ENCODE data around the gene PIGH.

Gene PIGH

GRCh38 chr14:67576216-67576955 is 23.7 kb downstream of the PIGH start:
- Histone ChIP-seq H3K27ac (ENCODE audit: low read depth, low read length) (no peak overlapping the region), H3K9me3 (ENCODE audit: control insufficient read depth in 1 of 2, low read length in 2 of 2) (no peaks in the 10 kb centered on the region), H3K27me3 (ENCODE audit: control insufficient read depth in 1 of 2, insufficient read depth in 2 of 2, low read length in 2 of 2) (no peaks in the 10 kb centered on the region), H3K9ac (ENCODE audit: low read depth in 1 of 2, low read length in 2 of 2) (no peak overlapping the region), H3K4me3 (ENCODE audit: low read depth in 1 of 2, low read length in 2 of 2) (no peak overlapping the region), H3K36me3 (ENCODE audit: control insufficient read depth in 1 of 2, insufficient read depth in 2 of 2, low read length in 2 of 2) (peaks cover 23 to 63% of the 10 kb centered on the region in 2 donors), H3K4me1 (ENCODE audit: control insufficient read depth in 1 of 2, insufficient read depth in 2 of 2, low read length in 2 of 2) (peaks cover 14 to 18% of the 10 kb centered on the region in 2 donors)

- peaks cover 23 to 63% of the 10 kb centered on the region in 2 donors for H3K36me3 ChIP-seq (ENCODE audit: control insufficient read depth in 1 of 2, insufficient read depth in 2 of 2, low read length in 2 of 2)
Observed at GRCh38 chr14:67575684-67576083, 24.4 kb downstream of the PIGH start.

GRCh38 chr14:67574806-67575205 is 25.3 kb downstream of the PIGH start:
- no peak overlapping the region for H3K9ac ChIP-seq (ENCODE audit: low read depth in 1 of 2, low read length in 2 of 2)
- H3K4me1 ChIP-seq (ENCODE audit: control insufficient read depth in 1 of 2, insufficient read depth in 2 of 2, low read length in 2 of 2) = peaks cover 10 to 12% of the 10 kb centered on the region in 2 donors
- no peak overlapping the region for H3K4me3 ChIP-seq (ENCODE audit: low read depth in 1 of 2, low read length in 2 of 2)
- H3K27ac ChIP-seq (ENCODE audit: low read depth, low read length) = no peak overlapping the region
- H3K36me3 ChIP-seq (ENCODE audit: control insufficient read depth in 1 of 2, insufficient read depth in 2 of 2, low read length in 2 of 2) = peaks cover 23 to 67% of the 10 kb centered on the region in 2 donors
- no peaks in the 10 kb centered on the region for H3K9me3 ChIP-seq (ENCODE audit: control insufficient read depth in 1 of 2, low read length in 2 of 2)
- no peaks in the 10 kb centered on the region for H3K27me3 ChIP-seq (ENCODE audit: control insufficient read depth in 1 of 2, insufficient read depth in 2 of 2, low read length in 2 of 2)

More at GRCh38 chr14:67575684-67576083, 24.4 kb downstream of the PIGH start:
- Histone ChIP-seq H3K4me3 (ENCODE audit: low read depth in 1 of 2, low read length in 2 of 2) (no peak overlapping the region), H3K9me3 (ENCODE audit: control insufficient read depth in 1 of 2, low read length in 2 of 2) (no peaks in the 10 kb centered on the region), H3K4me1 (ENCODE audit: control insufficient read depth in 1 of 2, insufficient read depth in 2 of 2, low read length in 2 of 2) (peaks cover 12 to 16% of the 10 kb centered on the region in 2 donors), H3K9ac (ENCODE audit: low read depth in 1 of 2, low read length in 2 of 2) (no peak overlapping the region), H3K27me3 (ENCODE audit: control insufficient read depth in 1 of 2, insufficient read depth in 2 of 2, low read length in 2 of 2) (no peaks in the 10 kb centered on the region), H3K27ac (ENCODE audit: low read depth, low read length) (no peak overlapping the region)

- peaks cover 23 to 65% of the 10 kb centered on the region in 2 donors for H3K36me3 ChIP-seq (ENCODE audit: control insufficient read depth in 1 of 2, insufficient read depth in 2 of 2, low read length in 2 of 2)
- no peak overlapping the region for H3K9ac ChIP-seq (ENCODE audit: low read depth in 1 of 2, low read length in 2 of 2)
- no peak overlapping the region for H3K4me3 ChIP-seq (ENCODE audit: low read depth in 1 of 2, low read length in 2 of 2)
- H3K4me1 ChIP-seq (ENCODE audit: control insufficient read depth in 1 of 2, insufficient read depth in 2 of 2, low read length in 2 of 2) = peaks cover 10 to 12% of the 10 kb centered on the region in 2 donors
- no peaks in the 10 kb centered on the region for H3K27me3 ChIP-seq (ENCODE audit: control insufficient read depth in 1 of 2, insufficient read depth in 2 of 2, low read length in 2 of 2)
- H3K27ac ChIP-seq (ENCODE audit: low read depth, low read length) = no peak overlapping the region
- no peaks in the 10 kb centered on the region for H3K9me3 ChIP-seq (ENCODE audit: control insufficient read depth in 1 of 2, low read length in 2 of 2)
Observed at GRCh38 chr14:67574156-67574555, 25.9 kb downstream of the PIGH start.

GRCh38 chr14:67573228-67574010 is 26.6 kb downstream of the PIGH start:
- Histone ChIP-seq H3K27me3 (ENCODE audit: control insufficient read depth in 1 of 2, insufficient read depth in 2 of 2, low read length in 2 of 2) (no peaks in the 10 kb centered on the region), H3K9ac (ENCODE audit: low read depth in 1 of 2, low read length in 2 of 2) (no peak overlapping the region), H3K27ac (ENCODE audit: low read depth, low read length) (no peak overlapping the region), H3K4me3 (ENCODE audit: low read depth in 1 of 2, low read length in 2 of 2) (no peak overlapping the region), H3K36me3 (ENCODE audit: control insufficient read depth in 1 of 2, insufficient read depth in 2 of 2, low read length in 2 of 2) (peaks cover 22 to 61% of the 10 kb centered on the region in 2 donors), H3K9me3 (ENCODE audit: control insufficient read depth in 1 of 2, low read length in 2 of 2) (no peaks in the 10 kb centered on the region), H3K4me1 (ENCODE audit: control insufficient read depth in 1 of 2, insufficient read depth in 2 of 2, low read length in 2 of 2) (peaks cover 10 to 12% of the 10 kb centered on the region in 2 donors)

- Histone ChIP-seq H3K4me3 (ENCODE audit: low read depth in 1 of 2, low read length in 2 of 2) (no peak overlapping the region), H3K4me1 (ENCODE audit: control insufficient read depth in 1 of 2, insufficient read depth in 2 of 2, low read length in 2 of 2) (peaks cover 10 to 12% of the 10 kb centered on the region in 2 donors), H3K9ac (ENCODE audit: low read depth in 1 of 2, low read length in 2 of 2) (no peak overlapping the region), H3K9me3 (ENCODE audit: control insufficient read depth in 1 of 2, low read length in 2 of 2) (no peaks in the 10 kb centered on the region), H3K27ac (ENCODE audit: low read depth, low read length) (no peak overlapping the region), H3K36me3 (ENCODE audit: control insufficient read depth in 1 of 2, insufficient read depth in 2 of 2, low read length in 2 of 2) (peaks cover 20 to 55% of the 10 kb centered on the region in 2 donors), H3K27me3 (ENCODE audit: control insufficient read depth in 1 of 2, insufficient read depth in 2 of 2, low read length in 2 of 2) (no peaks in the 10 kb centered on the region)
Observed at GRCh38 chr14:67572608-67573007, 27.5 kb downstream of the PIGH start.

GRCh38 chr14:67571991-67572323 is 28.1 kb downstream of the PIGH start:
- Histone ChIP-seq H3K4me3 (ENCODE audit: low read depth in 1 of 2, low read length in 2 of 2) (no peak overlapping the region), H3K4me1 (ENCODE audit: control insufficient read depth in 1 of 2, insufficient read depth in 2 of 2, low read length in 2 of 2) (peaks cover 10 to 12% of the 10 kb centered on the region in 2 donors), H3K9me3 (ENCODE audit: control insufficient read depth in 1 of 2, low read length in 2 of 2) (no peaks in the 10 kb centered on the region), H3K36me3 (ENCODE audit: control insufficient read depth in 1 of 2, insufficient read depth in 2 of 2, low read length in 2 of 2) (peaks cover 14 to 54% of the 10 kb centered on the region in 2 donors), H3K27me3 (ENCODE audit: control insufficient read depth in 1 of 2, insufficient read depth in 2 of 2, low read length in 2 of 2) (no peaks in the 10 kb centered on the region), H3K9ac (ENCODE audit: low read depth in 1 of 2, low read length in 2 of 2) (no peak overlapping the region), H3K27ac (ENCODE audit: low read depth, low read length) (no peak overlapping the region)

- H3K9me3 ChIP-seq (ENCODE audit: control insufficient read depth in 1 of 2, low read length in 2 of 2) = no peaks in the 10 kb centered on the region
- H3K9ac ChIP-seq (ENCODE audit: low read depth in 1 of 2, low read length in 2 of 2) = no peak overlapping the region
Observed at GRCh38 chr14:67571275-67571990, 28.6 kb downstream of the PIGH start.

GRCh38 chr14:67570453-67570852 is 29.6 kb downstream of the PIGH start:
- no peaks in the 10 kb centered on the region for H3K27me3 ChIP-seq (ENCODE audit: control insufficient read depth in 1 of 2, insufficient read depth in 2 of 2, low read length in 2 of 2)
- peaks cover 18 to 55% of the 10 kb centered on the region in 2 donors for H3K36me3 ChIP-seq (ENCODE audit: control insufficient read depth in 1 of 2, insufficient read depth in 2 of 2, low read length in 2 of 2)
- no peak overlapping the region for H3K9ac ChIP-seq (ENCODE audit: low read depth in 1 of 2, low read length in 2 of 2)
- no peak overlapping the region for H3K4me3 ChIP-seq (ENCODE audit: low read depth in 1 of 2, low read length in 2 of 2)
- peaks cover 10 to 12% of the 10 kb centered on the region in 2 donors for H3K4me1 ChIP-seq (ENCODE audit: control insufficient read depth in 1 of 2, insufficient read depth in 2 of 2, low read length in 2 of 2)
- no peak overlapping the region for H3K27ac ChIP-seq (ENCODE audit: low read depth, low read length)
- no peaks in the 10 kb centered on the region for H3K9me3 ChIP-seq (ENCODE audit: control insufficient read depth in 1 of 2, low read length in 2 of 2)

More at GRCh38 chr14:67571275-67571990, 28.6 kb downstream of the PIGH start:
- no peak overlapping the region for H3K27ac ChIP-seq (ENCODE audit: low read depth, low read length)
- peaks cover 13 to 56% of the 10 kb centered on the region in 2 donors for H3K36me3 ChIP-seq (ENCODE audit: control insufficient read depth in 1 of 2, insufficient read depth in 2 of 2, low read length in 2 of 2)
- H3K4me1 ChIP-seq (ENCODE audit: control insufficient read depth in 1 of 2, insufficient read depth in 2 of 2, low read length in 2 of 2) = peaks cover 10 to 12% of the 10 kb centered on the region in 2 donors
- no peaks in the 10 kb centered on the region for H3K27me3 ChIP-seq (ENCODE audit: control insufficient read depth in 1 of 2, insufficient read depth in 2 of 2, low read length in 2 of 2)
- no peak overlapping the region for H3K4me3 ChIP-seq (ENCODE audit: low read depth in 1 of 2, low read length in 2 of 2)
